PC-9 (cell line): ENCODE results near the gene CPA3. TPM values are rescaled to one million over a fixed set of nuclear protein-coding genes. Genes with fewer than 3 reads are reported as not detected.

Experiments used
- BruUV-seq: library from RNA; stranded (reverse); fragments of 400-500 nt; replicated peaks from 2 replicates; lab custom pipeline; 2021; lab: Mats Ljungman, UMichigan
- CTCF ChIA-PET: fragments of 300-600 bp; sonication (Branson Sonifier 250); formaldehyde crosslinking; loops from one replicate; lab custom pipeline; 2022; ENCODE audit warnings: antibody characterized with exemption; lab: Charles Lee
- POLR2A ChIA-PET: fragments of 300-600 bp; sonication (Branson Sonifier 250); formaldehyde crosslinking; loops from one replicate; lab custom pipeline; 2022; ENCODE audit warnings: antibody characterized with exemption; ENCODE audit not compliant: unreplicated experiment; lab: Charles Lee
- DNase-seq, 2 experiments: peaks; one replicate each; pipeline versions ENCODE4 v3.0.0 to v3.0.0-alpha.2; 2015 to 2022; ENCODE audit warnings: mixed read lengths in 1 of 2
- H2AFZ ChIP-seq: fragments of 200-600 bp; sonication (generic); 2 replicates; pipeline ENCODE4 v1.8.1; 2017; ENCODE audit warnings: antibody characterized with exemption
- H3F3A ChIP-seq: fragments of 200-600 bp; sonication (generic); 2 replicates; pipeline ENCODE4 v1.8.1; 2017; ENCODE audit warnings: antibody characterized with exemption, mild to moderate bottlenecking, low read depth; ENCODE audit not compliant: insufficient read depth
- H3K27ac ChIP-seq: fragments of 200-600 bp; sonication (generic); 2 replicates; pipeline ENCODE4 v1.6.1; 2016; ENCODE audit warnings: mixed run types
- H3K27me3 ChIP-seq: fragments of 200-600 bp; sonication (generic); 2 replicates; pipeline ENCODE4 v1.6.1; 2016; ENCODE audit warnings: low read depth, mixed run types; ENCODE audit not compliant: insufficient read depth
- H3K36me3 ChIP-seq: fragments of 200-600 bp; sonication (generic); 2 replicates; pipeline ENCODE4 v1.6.1; 2016; ENCODE audit warnings: low read depth, mixed run types
- H3K4me1 ChIP-seq: fragments of 200-600 bp; sonication (generic); replicated peaks from 2 replicates; pipeline ENCODE4 v1.6.1; 2016; ENCODE audit warnings: mixed run types; ENCODE audit not compliant: insufficient read depth
- H3K4me2 ChIP-seq: fragments of 200-600 bp; sonication (generic); 2 replicates; pipeline ENCODE4 v1.6.1; 2017; ENCODE audit warnings: mixed run types
- H3K4me3 ChIP-seq: fragments of 200-600 bp; sonication (generic); 2 replicates; pipeline ENCODE4 v1.6.1; 2016; ENCODE audit warnings: mixed run types
- H3K79me2 ChIP-seq: fragments of 200-600 bp; sonication (generic); 2 replicates; pipeline ENCODE4 v1.6.1; 2017; ENCODE audit warnings: low read depth, mixed run types
- H3K9me2 ChIP-seq: fragments of 200-600 bp; sonication (generic); 2 replicates; pipeline ENCODE4 v1.8.1; 2017; ENCODE audit warnings: mild to moderate bottlenecking; ENCODE audit not compliant: insufficient read depth
- H3K9me3 ChIP-seq: fragments of 200-600 bp; sonication (generic); 2 replicates; pipeline ENCODE4 v1.8.1; 2016; ENCODE audit warnings: low read depth; ENCODE audit not compliant: insufficient read depth
- H4K20me1 ChIP-seq: fragments of 200-600 bp; sonication (generic); 2 replicates; pipeline ENCODE4 v1.8.1; 2017; ENCODE audit not compliant: insufficient read depth
- EZH2 ChIP-seq: fragments of 200-600 bp; sonication (generic); IDR thresholded peaks from 2 replicates; pipeline ENCODE4 v1.8.0; 2017; ENCODE audit warnings: antibody characterized with exemption, low read depth
- intact Hi-C: fragments of 100-400 bp; cut with micrococcal nuclease; formaldehyde crosslinking; loops from one replicate; pipeline ENCODE4 v1.10.0; 2022; ENCODE audit not compliant: unreplicated experiment
- total RNA-seq: library from RNA; stranded (reverse); gene quantifications from 2 replicates; pipeline ENCODE4 v1.2.3, GENCODE V29; 2021
- TF ChIP-seq, protein P1 (sequence below): fragments of 200-600 bp; sonication (generic); conservative IDR thresholded peaks from 2 replicates; pipeline ENCODE4 v1.6.1; 2017; ENCODE audit warnings: mixed run types, antibody characterized with exemption, mild to moderate bottlenecking, moderate library complexity

The CPA3 gene
- total RNA-seq, 1 experiment from 2014 or later, result not detected

DNA sequence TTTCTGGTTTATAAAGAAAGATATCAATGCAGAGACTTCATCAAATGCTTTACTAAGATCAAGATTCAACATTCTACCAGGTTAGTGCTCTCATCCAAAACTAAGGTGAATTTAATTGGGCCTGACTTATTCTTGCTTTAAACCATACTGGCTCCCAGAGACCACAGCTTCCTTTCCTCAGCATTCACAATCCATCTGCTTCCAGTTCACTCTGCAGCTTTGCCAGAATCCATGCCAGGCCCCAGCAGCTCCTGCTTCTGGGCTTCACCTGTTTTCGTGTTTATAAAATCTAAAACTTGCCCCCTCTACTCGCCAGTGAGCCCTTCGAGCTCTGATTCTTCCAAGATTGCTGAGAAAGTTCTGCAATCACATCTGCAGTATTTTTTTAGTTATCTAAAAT, 35.2 kb upstream of the CPA3 start:
- no TSS peak for BruUV-seq
- Histone ChIP-seq H3K4me3 (no peak overlapping the region), H3F3A (no peaks in the 10 kb centered on the region), H3K9me3 (no peaks in the 10 kb centered on the region), H3K36me3 (no peaks in the 10 kb centered on the region), H3K27me3 (no peaks in the 10 kb centered on the region), H3K27ac (no peak overlapping the region), H3K4me2 (no peak overlapping the region), H3K9me2 (no peaks in the 10 kb centered on the region), H4K20me1 (no peaks in the 10 kb centered on the region), H2AFZ (0 out of 2 replicates have a peak overlapping the region, but pooled peaks have one; percentile 39), H3K79me2 (no peaks in the 10 kb centered on the region), H3K4me1 (no peaks in the 10 kb centered on the region)
- no peak for DNase-seq
- no peak for TF ChIP-seq EZH2
- TF ChIP-seq, protein P1, sequence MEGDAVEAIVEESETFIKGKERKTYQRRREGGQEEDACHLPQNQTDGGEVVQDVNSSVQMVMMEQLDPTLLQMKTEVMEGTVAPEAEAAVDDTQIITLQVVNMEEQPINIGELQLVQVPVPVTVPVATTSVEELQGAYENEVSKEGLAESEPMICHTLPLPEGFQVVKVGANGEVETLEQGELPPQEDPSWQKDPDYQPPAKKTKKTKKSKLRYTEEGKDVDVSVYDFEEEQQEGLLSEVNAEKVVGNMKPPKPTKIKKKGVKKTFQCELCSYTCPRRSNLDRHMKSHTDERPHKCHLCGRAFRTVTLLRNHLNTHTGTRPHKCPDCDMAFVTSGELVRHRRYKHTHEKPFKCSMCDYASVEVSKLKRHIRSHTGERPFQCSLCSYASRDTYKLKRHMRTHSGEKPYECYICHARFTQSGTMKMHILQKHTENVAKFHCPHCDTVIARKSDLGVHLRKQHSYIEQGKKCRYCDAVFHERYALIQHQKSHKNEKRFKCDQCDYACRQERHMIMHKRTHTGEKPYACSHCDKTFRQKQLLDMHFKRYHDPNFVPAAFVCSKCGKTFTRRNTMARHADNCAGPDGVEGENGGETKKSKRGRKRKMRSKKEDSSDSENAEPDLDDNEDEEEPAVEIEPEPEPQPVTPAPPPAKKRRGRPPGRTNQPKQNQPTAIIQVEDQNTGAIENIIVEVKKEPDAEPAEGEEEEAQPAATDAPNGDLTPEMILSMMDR, result no peak
- POLR2A ChIA-PET, result no interaction called here
- intact Hi-C loops, result no loop called here
- CTCF ChIA-PET, result no interaction called here

DNA sequence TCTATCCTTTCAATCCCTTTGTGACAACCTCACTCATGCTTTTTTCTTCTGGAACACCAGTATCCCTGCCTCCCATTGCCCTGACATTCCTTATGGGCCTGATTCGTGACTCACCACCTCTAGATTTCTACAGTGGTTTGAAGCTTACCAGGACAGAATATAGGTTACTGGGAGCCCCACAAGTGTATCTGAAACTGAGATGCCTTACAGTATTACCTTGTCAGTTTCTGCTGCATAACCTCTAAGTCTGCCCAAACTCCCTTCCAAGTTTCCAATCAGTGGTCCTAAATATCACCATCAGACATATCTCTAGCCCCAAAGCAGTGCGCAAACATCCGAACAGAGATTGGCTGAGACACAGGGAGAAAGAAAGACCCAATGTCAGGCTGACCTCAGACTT, 31.9 kb upstream of the CPA3 start:
- DNase-seq, result no peak
- H2AFZ ChIP-seq, result no peak overlapping the region
- H3K4me3 ChIP-seq, result no peak overlapping the region
- no peak overlapping the region for H3K4me2 ChIP-seq
- H4K20me1 ChIP-seq, result no peaks in the 10 kb centered on the region
- ChIA-PET CTCF (no interaction called here), POLR2A (no interaction called here)
- H3K79me2 ChIP-seq, result no peaks in the 10 kb centered on the region
- TF ChIP-seq, protein P1, result no peak
- no peak for TF ChIP-seq EZH2
- no peaks in the 10 kb centered on the region for H3F3A ChIP-seq
- H3K9me3 ChIP-seq, result no peaks in the 10 kb centered on the region
- no TSS peak for BruUV-seq
- no peaks in the 10 kb centered on the region for H3K4me1 ChIP-seq
- H3K9me2 ChIP-seq, result no peaks in the 10 kb centered on the region; the same call in 1 of the 2 replicates
- intact Hi-C loops, result no loop called here
- H3K36me3 ChIP-seq, result no peaks in the 10 kb centered on the region
- H3K27ac ChIP-seq, result no peak overlapping the region
- H3K27me3 ChIP-seq, result no peaks in the 10 kb centered on the region

DNA sequence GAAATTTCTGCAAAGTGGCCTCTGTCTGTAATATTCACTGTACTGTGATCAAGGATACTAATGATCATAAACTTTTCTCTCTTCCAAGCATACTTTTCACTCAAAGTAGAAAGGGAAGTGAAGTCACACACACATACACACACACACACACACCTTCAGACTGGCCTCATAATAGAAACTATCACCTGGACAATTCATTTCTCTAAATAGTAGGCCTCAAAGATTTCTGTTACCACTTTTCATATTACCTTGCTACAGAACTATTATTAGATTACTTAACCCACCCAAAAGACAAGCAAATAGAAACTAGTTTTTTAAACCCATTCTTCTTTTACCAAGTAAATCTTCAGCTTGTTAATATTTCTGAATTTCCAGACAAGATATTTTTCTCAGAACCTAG, 25.3 kb upstream of the CPA3 start:
- Histone ChIP-seq H3F3A (no peaks in the 10 kb centered on the region), H3K27me3 (no peaks in the 10 kb centered on the region), H3K36me3 (no peaks in the 10 kb centered on the region), H3K27ac (no peak overlapping the region), H3K4me1 (no peaks in the 10 kb centered on the region), H2AFZ (no peak overlapping the region), H3K4me2 (no peak overlapping the region), H3K9me2 (no peaks in the 10 kb centered on the region; the same call in 1 of the 2 replicates), H3K9me3 (no peaks in the 10 kb centered on the region), H3K4me3 (no peak overlapping the region), H4K20me1 (no peaks in the 10 kb centered on the region), H3K79me2 (no peaks in the 10 kb centered on the region)
- ChIA-PET POLR2A (no interaction called here), CTCF (no interaction called here)
- intact Hi-C loops, result no loop called here
- TF ChIP-seq, protein P1, result no peak
- no peak for TF ChIP-seq EZH2
- DNase-seq, result no peak
- BruUV-seq, result no TSS peak
